ENCODE data around the gene ZNHIT3. TPM values are rescaled to one million over a fixed set of nuclear protein-coding genes. Genes with fewer than 3 reads are reported as not detected.

Gene ZNHIT3
- total and polyA plus RNA-seq, 2 of the 13 experiments (the other 11 are each of a cell fraction or from before 2014, with no cell fraction given) = 66.6 to 77.4 TPM

DNA sequence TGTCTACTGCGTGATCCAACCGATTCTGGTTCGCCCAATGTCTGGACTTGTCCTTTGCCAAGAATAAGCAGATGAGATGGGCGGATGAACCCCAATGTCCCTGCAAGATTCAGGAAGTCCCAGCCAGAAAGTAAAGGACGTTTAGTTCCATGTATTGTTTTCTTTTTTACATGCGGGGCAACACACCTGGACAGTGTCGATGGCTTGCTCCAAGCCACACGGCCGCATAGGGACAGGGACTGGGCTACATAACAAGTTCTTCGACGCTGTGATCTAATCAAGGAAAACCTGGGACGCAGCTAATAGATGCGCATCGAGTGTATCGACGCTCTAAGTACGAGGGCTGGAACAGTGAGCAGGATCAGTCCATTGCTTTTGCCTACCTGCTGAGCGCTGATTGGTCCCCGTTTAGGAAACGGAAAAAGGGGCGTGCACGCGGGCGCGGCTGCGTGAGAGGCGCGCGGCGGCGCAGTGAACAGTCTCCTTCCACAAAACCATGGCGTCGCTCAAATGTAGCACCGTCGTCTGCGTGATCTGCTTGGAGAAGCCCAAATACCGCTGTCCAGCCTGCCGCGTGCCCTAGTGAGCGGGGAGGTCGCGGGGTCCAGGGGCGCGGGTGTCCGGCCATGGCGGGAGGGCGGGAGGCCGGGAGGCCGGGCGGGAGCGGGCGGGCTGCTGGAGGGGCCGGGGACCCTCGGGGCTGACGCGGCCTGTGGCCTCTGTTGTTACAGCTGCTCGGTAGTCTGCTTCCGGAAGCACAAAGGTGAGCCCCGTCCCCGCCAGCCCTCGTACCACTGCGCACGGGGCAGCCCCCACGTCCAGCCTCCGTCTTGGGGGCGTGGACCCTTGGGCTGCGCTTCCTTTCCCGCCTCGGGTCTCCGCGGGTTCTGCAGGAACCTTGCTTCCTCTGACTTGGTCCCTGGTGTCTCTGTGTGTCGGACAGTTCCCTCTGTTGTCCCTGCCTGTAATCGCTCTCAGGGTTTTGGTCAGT is at the start of gene ZNHIT3 (continued):
- TF ChIP-seq NR1H2 (CRISPR knock-in tag; IDR thresholded peaks at IDR 0.05; ENCODE audit: borderline replicate concordance, low read depth) (no peak), EEA1 (CRISPR knock-in tag; IDR thresholded peaks at IDR 0.05; ENCODE audit: borderline replicate concordance) (peak; percentile 80; the same call in 1 of the 2 replicates), ZBTB38 (CRISPR knock-in tag; IDR thresholded peaks at IDR 0.05) (peak; percentile 38; the same call in 1 of the 2 replicates), ZNF160 (CRISPR knock-in tag; IDR thresholded peaks at IDR 0.05) (no peak), ZNF672 (CRISPR knock-in tag; IDR thresholded peaks at IDR 0.05) (no peak), ZNF577 (CRISPR knock-in tag; IDR thresholded peaks at IDR 0.05; ENCODE audit: borderline replicate concordance, low read depth) (no peak), ZNF792 (CRISPR knock-in tag; IDR thresholded peaks at IDR 0.05) (peak; percentile 65; the same call in 1 of the 2 replicates), ZSCAN9 (CRISPR knock-in tag; IDR thresholded peaks at IDR 0.05; ENCODE audit: borderline replicate concordance) (peak; percentile 80; the same call in 1 of the 2 replicates), ATF1 (CRISPR knock-in tag; IDR thresholded peaks at IDR 0.05) (peak; percentile 54; the same call in 1 of the 2 replicates), SALL1 (CRISPR knock-in tag; IDR thresholded peaks at IDR 0.05) (peak; percentile 53), KDM1A (CRISPR knock-in tag; IDR thresholded peaks at IDR 0.05) (no peak), RFXAP (CRISPR knock-in tag; IDR thresholded peaks at IDR 0.05; ENCODE audit: borderline replicate concordance) (peak; percentile 77; the same call in 1 of the 2 replicates)
- TF ChIP-seq, protein P1, sequence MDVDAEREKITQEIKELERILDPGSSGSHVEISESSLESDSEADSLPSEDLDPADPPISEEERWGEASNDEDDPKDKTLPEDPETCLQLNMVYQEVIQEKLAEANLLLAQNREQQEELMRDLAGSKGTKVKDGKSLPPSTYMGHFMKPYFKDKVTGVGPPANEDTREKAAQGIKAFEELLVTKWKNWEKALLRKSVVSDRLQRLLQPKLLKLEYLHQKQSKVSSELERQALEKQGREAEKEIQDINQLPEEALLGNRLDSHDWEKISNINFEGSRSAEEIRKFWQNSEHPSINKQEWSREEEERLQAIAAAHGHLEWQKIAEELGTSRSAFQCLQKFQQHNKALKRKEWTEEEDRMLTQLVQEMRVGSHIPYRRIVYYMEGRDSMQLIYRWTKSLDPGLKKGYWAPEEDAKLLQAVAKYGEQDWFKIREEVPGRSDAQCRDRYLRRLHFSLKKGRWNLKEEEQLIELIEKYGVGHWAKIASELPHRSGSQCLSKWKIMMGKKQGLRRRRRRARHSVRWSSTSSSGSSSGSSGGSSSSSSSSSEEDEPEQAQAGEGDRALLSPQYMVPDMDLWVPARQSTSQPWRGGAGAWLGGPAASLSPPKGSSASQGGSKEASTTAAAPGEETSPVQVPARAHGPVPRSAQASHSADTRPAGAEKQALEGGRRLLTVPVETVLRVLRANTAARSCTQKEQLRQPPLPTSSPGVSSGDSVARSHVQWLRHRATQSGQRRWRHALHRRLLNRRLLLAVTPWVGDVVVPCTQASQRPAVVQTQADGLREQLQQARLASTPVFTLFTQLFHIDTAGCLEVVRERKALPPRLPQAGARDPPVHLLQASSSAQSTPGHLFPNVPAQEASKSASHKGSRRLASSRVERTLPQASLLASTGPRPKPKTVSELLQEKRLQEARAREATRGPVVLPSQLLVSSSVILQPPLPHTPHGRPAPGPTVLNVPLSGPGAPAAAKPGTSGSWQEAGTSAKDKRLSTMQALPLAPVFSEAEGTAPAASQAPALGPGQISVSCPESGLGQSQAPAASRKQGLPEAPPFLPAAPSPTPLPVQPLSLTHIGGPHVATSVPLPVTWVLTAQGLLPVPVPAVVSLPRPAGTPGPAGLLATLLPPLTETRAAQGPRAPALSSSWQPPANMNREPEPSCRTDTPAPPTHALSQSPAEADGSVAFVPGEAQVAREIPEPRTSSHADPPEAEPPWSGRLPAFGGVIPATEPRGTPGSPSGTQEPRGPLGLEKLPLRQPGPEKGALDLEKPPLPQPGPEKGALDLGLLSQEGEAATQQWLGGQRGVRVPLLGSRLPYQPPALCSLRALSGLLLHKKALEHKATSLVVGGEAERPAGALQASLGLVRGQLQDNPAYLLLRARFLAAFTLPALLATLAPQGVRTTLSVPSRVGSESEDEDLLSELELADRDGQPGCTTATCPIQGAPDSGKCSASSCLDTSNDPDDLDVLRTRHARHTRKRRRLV (CRISPR knock-in tag; IDR thresholded peaks at IDR 0.05) = no peak; the same call in 1 of the 2 replicates
- TF ChIP-seq, protein P2, sequence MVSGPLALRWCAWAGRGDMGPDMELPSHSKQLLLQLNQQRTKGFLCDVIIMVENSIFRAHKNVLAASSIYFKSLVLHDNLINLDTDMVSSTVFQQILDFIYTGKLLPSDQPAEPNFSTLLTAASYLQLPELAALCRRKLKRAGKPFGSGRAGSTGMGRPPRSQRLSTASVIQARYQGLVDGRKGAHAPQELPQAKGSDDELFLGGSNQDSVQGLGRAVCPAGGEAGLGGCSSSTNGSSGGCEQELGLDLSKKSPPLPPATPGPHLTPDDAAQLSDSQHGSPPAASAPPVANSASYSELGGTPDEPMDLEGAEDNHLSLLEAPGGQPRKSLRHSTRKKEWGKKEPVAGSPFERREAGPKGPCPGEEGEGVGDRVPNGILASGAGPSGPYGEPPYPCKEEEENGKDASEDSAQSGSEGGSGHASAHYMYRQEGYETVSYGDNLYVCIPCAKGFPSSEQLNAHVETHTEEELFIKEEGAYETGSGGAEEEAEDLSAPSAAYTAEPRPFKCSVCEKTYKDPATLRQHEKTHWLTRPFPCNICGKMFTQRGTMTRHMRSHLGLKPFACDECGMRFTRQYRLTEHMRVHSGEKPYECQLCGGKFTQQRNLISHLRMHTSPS (CRISPR knock-in tag; IDR thresholded peaks at IDR 0.05; ENCODE audit: low read depth) = no peak
- TF ChIP-seq, protein P3, sequence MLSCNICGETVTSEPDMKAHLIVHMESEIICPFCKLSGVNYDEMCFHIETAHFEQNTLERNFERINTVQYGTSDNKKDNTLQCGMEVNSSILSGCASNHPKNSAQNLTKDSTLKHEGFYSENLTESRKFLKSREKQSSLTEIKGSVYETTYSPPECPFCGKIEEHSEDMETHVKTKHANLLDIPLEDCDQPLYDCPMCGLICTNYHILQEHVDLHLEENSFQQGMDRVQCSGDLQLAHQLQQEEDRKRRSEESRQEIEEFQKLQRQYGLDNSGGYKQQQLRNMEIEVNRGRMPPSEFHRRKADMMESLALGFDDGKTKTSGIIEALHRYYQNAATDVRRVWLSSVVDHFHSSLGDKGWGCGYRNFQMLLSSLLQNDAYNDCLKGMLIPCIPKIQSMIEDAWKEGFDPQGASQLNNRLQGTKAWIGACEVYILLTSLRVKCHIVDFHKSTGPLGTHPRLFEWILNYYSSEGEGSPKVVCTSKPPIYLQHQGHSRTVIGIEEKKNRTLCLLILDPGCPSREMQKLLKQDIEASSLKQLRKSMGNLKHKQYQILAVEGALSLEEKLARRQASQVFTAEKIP (CRISPR knock-in tag; IDR thresholded peaks at IDR 0.05; ENCODE audit: borderline replicate concordance) = no peak
- TF ChIP-seq, protein P4, sequence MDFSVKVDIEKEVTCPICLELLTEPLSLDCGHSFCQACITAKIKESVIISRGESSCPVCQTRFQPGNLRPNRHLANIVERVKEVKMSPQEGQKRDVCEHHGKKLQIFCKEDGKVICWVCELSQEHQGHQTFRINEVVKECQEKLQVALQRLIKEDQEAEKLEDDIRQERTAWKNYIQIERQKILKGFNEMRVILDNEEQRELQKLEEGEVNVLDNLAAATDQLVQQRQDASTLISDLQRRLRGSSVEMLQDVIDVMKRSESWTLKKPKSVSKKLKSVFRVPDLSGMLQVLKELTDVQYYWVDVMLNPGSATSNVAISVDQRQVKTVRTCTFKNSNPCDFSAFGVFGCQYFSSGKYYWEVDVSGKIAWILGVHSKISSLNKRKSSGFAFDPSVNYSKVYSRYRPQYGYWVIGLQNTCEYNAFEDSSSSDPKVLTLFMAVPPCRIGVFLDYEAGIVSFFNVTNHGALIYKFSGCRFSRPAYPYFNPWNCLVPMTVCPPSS (IDR thresholded peaks at IDR 0.05) = no peak
- TF ChIP-seq, protein P5, sequence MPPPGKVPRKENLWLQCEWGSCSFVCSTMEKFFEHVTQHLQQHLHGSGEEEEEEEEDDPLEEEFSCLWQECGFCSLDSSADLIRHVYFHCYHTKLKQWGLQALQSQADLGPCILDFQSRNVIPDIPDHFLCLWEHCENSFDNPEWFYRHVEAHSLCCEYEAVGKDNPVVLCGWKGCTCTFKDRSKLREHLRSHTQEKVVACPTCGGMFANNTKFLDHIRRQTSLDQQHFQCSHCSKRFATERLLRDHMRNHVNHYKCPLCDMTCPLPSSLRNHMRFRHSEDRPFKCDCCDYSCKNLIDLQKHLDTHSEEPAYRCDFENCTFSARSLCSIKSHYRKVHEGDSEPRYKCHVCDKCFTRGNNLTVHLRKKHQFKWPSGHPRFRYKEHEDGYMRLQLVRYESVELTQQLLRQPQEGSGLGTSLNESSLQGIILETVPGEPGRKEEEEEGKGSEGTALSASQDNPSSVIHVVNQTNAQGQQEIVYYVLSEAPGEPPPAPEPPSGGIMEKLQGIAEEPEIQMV (CRISPR knock-in tag; IDR thresholded peaks at IDR 0.05; ENCODE audit: low read depth) = no peak; the same call in 1 of the 2 replicates
